Endothelial cell of umbilical vein (primary cell): Measurements from ENCODE around the gene NDUFS5. TPM values are rescaled to one million over a fixed set of nuclear protein-coding genes. Genes with fewer than 3 reads are reported as not detected.

ENCODE experiments used
- BruUV-seq: library from RNA; stranded (reverse); fragments of 400-500 nt; replicated peaks from 2 replicates; lab custom pipeline; 2021; lab: Mats Ljungman, UMichigan
- CTCF ChIA-PET: fragments of 300-600, 350-600 bp; sonication (Branson Sonifier 250); formaldehyde crosslinking; loops from one replicate; lab custom pipeline; 2021; ENCODE audit warnings: antibody characterized with exemption, inconsistent platforms; lab: Charles Lee
- POLR2A ChIA-PET: fragments of 300-600, 350-600 bp; sonication (Branson Sonifier 250); formaldehyde crosslinking; loops from one replicate; lab custom pipeline; 2021; ENCODE audit warnings: antibody characterized with exemption, inconsistent platforms; lab: Charles Lee
- DNase-seq: peaks from one replicate; pipeline ENCODE4 v3.0.0-alpha.2; 2011; ENCODE audit warnings: low read depth, low spot score
- FAIRE-seq: peaks from 2 replicates; lab custom pipeline; 2011; peaks lifted over from hg19 to GRCh38; lab: Jason Lieb, UNC
- H2AFZ ChIP-seq: 2 replicates; pipeline ENCODE4 v1.6.0; 2012; ENCODE audit warnings: low read depth, low read length, control low read depth, inconsistent platforms
- H3K27ac ChIP-seq: 2 replicates; pipeline ENCODE4 v1.5.1; 2011; ENCODE audit warnings: low read depth, mild to moderate bottlenecking, control low read depth, low read length, moderate library complexity; ENCODE audit not compliant: insufficient read depth
- H3K27me3 ChIP-seq, 2 experiments: 2 replicates each; pipeline versions ENCODE4 v1.6.0 to v1.6.1; 2011; ENCODE audit warnings: low read length in 2 of 2, mixed read lengths in 1 of 2; ENCODE audit not compliant: control insufficient read depth in 2 of 2, insufficient read depth in 2 of 2
- H3K36me3 ChIP-seq, 2 experiments: 2 replicates in 1 of 2; 3 replicates in 1 of 2; pipeline ENCODE4 v1.5.1; 2011; ENCODE audit warnings: low read length in 2 of 2, mild to moderate bottlenecking in 1 of 2, moderate library complexity in 1 of 2; ENCODE audit not compliant: control insufficient read depth in 2 of 2, insufficient read depth in 2 of 2; ENCODE audit errors: extremely low read depth in 1 of 2
- H3K4me1 ChIP-seq: 3 replicates; pipeline ENCODE4 v1.5.1; 2011; ENCODE audit warnings: mild to moderate bottlenecking, low read length; ENCODE audit not compliant: control insufficient read depth, insufficient read depth; ENCODE audit errors: extremely low read depth
- H3K4me2 ChIP-seq: 2 replicates; pipeline ENCODE4 v1.6.1; 2011; ENCODE audit warnings: low read length, control low read depth, mixed read lengths; ENCODE audit not compliant: insufficient read depth
- H3K4me3 ChIP-seq, 3 experiments: fragments of 200-600 bp in 1 of 3; sonication (generic), shearing (Covaris generic) in 1 of 3; replicated peaks in 1 of 3; 2 replicates each; pipeline ENCODE4 v1.5.1; 2011 to 2016; ENCODE audit warnings: control low read depth in 3 of 3, low read length in 3 of 3, mild to moderate bottlenecking in 2 of 3, inconsistent platforms in 1 of 3, low read depth in 1 of 3, moderate library complexity in 1 of 3; ENCODE audit not compliant: insufficient read depth in 1 of 3
- H3K79me2 ChIP-seq: 2 replicates; pipeline ENCODE4 v1.6.0; 2012; ENCODE audit warnings: low read length, inconsistent platforms; ENCODE audit not compliant: control insufficient read depth, insufficient read depth
- H3K9ac ChIP-seq: replicated peaks from 2 replicates; pipeline ENCODE3; 2011; ENCODE audit warnings: low read length, control low read depth; ENCODE audit not compliant: insufficient read depth; ENCODE audit errors: extremely low read depth
- H3K9me1 ChIP-seq: replicated peaks from 3 replicates; pipeline ENCODE4 v1.6.0; 2011; ENCODE audit warnings: mild to moderate bottlenecking, low read length; ENCODE audit not compliant: control insufficient read depth, insufficient read depth; ENCODE audit errors: extremely low read depth
- H3K9me3 ChIP-seq: replicated peaks from 2 replicates; pipeline ENCODE4 v1.5.1; 2012; ENCODE audit warnings: low read length, inconsistent platforms; ENCODE audit not compliant: control insufficient read depth, insufficient read depth
- H4K20me1 ChIP-seq: replicated peaks from 2 replicates; pipeline ENCODE3; 2011; ENCODE audit warnings: mild to moderate bottlenecking, low read length; ENCODE audit not compliant: control insufficient read depth, insufficient read depth; ENCODE audit errors: extremely low read depth
- EZH2 ChIP-seq: IDR thresholded peaks from 2 replicates; pipeline ENCODE4 v1.6.1; 2012; ENCODE audit warnings: borderline replicate concordance, low read depth, mild to moderate bottlenecking, moderate library complexity, low read length, inconsistent platforms; ENCODE audit not compliant: severe bottlenecking
- FOS ChIP-seq: IDR thresholded peaks from 2 replicates; pipeline ENCODE4 v1.6.1; 2011; ENCODE audit warnings: mild to moderate bottlenecking, low read length, moderate library complexity, borderline replicate concordance; ENCODE audit not compliant: insufficient read depth
- GATA2 ChIP-seq: IDR thresholded peaks from 2 replicates; pipeline ENCODE4 v1.7.0; 2011; ENCODE audit warnings: low read depth, mild to moderate bottlenecking, moderate library complexity, mixed read lengths, low read length; ENCODE audit not compliant: insufficient read length, insufficient read depth
- JUN ChIP-seq: IDR thresholded peaks from 2 replicates; pipeline ENCODE4 v1.6.1; 2011; ENCODE audit warnings: borderline replicate concordance, low read depth; ENCODE audit not compliant: insufficient read length, insufficient read depth
- MYC ChIP-seq: IDR thresholded peaks from one replicate; pipeline ENCODE4 v1.6.1; 2011; ENCODE audit warnings: mild to moderate bottlenecking, low read depth, low read length
- POLR2A ChIP-seq: IDR thresholded peaks from 2 replicates; pipeline ENCODE4 v1.6.1; 2012; ENCODE audit warnings: low read depth, mild to moderate bottlenecking, control low read depth, low read length
- dilution Hi-C: fragments of 300-500 bp; cut with MboI; formaldehyde crosslinking; loops from one replicate; pipeline ENCODE4 v1.15.0; 2019; ENCODE audit warnings: low sequenced_read_pairs; ENCODE audit not compliant: extremely low pct_ligation_motif_present
- intact Hi-C: fragments of 100-400 bp; cut with micrococcal nuclease; formaldehyde crosslinking; loops from one replicate; pipeline ENCODE4 v1.10.0; 2022
- polyA plus RNA-seq, 4 experiments: library from polyadenylated mRNA; depleted of rRNA in 3 of 4; stranded (reverse) in 3 of 4; unstranded in 1 of 4; fragments of >200 nt; gene quantifications; 2 replicates each; pipeline versions ENCODE4 v1.2.1 to v1.2.3, GENCODE V29; 2011 to 2012; ENCODE audit warnings: missing spikeins in 1 of 4
- total RNA-seq: library from RNA; stranded (reverse); gene quantifications from 2 replicates; pipeline ENCODE4 v1.2.3, GENCODE V29; 2021
- TF ChIP-seq, protein P1 (sequence below): IDR thresholded peaks from 2 replicates; pipeline ENCODE4 v1.6.1; 2011; ENCODE audit not compliant: insufficient read depth, insufficient read length
- TF ChIP-seq, protein P2 (sequence below), 2 donors: IDR thresholded peaks; 1 replicate in 1 of 2; 2 replicates in 1 of 2; pipeline ENCODE4 v1.5.1; 2011; ENCODE audit warnings: low read length in 2 of 2, mild to moderate bottlenecking in 2 of 2, moderate library complexity in 2 of 2, control low read depth in 1 of 2, inconsistent platforms in 1 of 2, low read depth in 1 of 2; ENCODE audit not compliant: insufficient read depth in 1 of 2; ENCODE audit errors: extremely low read depth in 1 of 2

NDUFS5 gene
- total and polyA plus RNA-seq, 2 donors (not counting 3 experiments of a cell fraction or from before 2014, with no cell fraction given): 327 to 710 TPM

DNA sequence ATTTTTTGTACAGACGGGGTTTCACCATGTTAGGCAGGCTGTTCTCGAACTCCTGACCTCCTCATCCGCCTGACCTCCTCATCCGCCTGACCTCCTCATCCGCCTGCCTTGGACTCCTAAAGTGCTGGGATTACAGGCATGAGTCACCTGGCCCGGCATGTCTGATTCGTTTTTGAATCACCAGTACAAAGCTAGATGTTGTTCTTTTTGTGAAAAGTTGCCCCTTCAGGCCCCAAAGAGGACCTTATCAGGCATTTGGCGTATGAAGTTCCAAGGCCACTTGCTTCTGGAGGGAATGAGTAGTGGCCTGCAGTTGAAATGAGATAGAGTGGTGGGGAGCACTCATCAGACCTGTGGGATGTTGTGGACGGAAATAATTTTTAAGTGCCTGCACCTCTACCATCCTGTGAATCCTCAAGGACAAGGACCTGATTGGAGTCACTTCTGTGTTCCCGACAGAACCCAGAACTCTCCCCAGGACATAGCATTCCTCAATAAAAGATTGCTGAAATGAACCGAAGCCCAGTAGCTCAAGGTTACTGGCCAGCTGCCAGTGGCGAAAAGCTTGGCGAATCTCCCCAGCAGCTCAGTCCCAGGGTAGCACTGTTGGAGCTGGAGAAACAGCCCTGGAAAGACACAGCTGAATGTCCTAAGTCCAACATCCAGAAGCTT is 50.1 kb downstream of the NDUFS5 start:
- dilution Hi-C loops (no loop called here), intact Hi-C loops (no loop called here)
- Histone ChIP-seq H3K9me1 (no peaks in the 10 kb centered on the region), H3K36me3 (no peaks in the 10 kb centered on the region), H3K4me3 (no peak overlapping the region), H3K9ac (no peak overlapping the region), H4K20me1 (no peaks in the 10 kb centered on the region), H2AFZ (no peak overlapping the region), H3K9me3 (no peaks in the 10 kb centered on the region), H3K79me2 (no peaks in the 10 kb centered on the region), H3K4me2 (no peak overlapping the region), H3K4me1 (no peaks in the 10 kb centered on the region), H3K27me3 (no peaks in the 10 kb centered on the region), H3K27ac (no peak overlapping the region)
- DNase-seq (no peak), FAIRE-seq (peak; percentile 31)
- BruUV-seq: no TSS peak
- CTCF ChIA-PET: interaction anchor here (0.9 to 1.5 kb wide), 3 partner anchors 16 to 29 kb away, joined by 3 to 5 read pairs (median 4); no protein-coding TSS in a partner anchor
- POLR2A ChIA-PET: no interaction called here
- TF ChIP-seq MYC (no peak), GATA2 (no peak), FOS (peak; percentile 39), POLR2A (no peak)
- TF ChIP-seq, protein P1, sequence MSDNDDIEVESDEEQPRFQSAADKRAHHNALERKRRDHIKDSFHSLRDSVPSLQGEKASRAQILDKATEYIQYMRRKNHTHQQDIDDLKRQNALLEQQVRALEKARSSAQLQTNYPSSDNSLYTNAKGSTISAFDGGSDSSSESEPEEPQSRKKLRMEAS: no peak

DNA sequence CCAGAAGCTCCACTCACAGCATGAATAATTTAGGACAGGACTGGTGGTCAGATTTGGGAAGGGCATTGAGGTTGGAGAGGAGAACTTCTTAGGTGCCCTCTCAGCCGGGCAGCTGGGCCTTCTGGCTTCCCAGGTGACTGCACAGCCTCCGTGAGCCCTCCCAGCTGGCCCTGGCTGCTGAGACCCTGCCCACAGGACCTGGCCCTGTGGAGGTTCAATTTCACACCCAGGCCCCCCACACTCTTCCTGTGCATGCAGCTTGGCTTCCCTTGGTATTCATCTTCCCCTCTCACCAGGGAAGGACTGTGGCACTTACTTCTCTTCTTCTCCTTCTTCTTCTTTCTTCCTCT is 50.6 kb downstream of the NDUFS5 start:
- Histone ChIP-seq H3K9me3 (no peaks in the 10 kb centered on the region), H3K9me1 (no peaks in the 10 kb centered on the region), H3K4me1 (no peaks in the 10 kb centered on the region), H3K27me3 (no peaks in the 10 kb centered on the region), H2AFZ (no peak overlapping the region), H3K4me2 (no peak overlapping the region), H3K36me3 (no peaks in the 10 kb centered on the region), H3K27ac (no peak overlapping the region), H3K4me3 (no peak overlapping the region), H3K79me2 (no peaks in the 10 kb centered on the region), H3K9ac (no peak overlapping the region), H4K20me1 (no peaks in the 10 kb centered on the region)
- no peak for FAIRE-seq
- TF ChIP-seq, protein P2, sequence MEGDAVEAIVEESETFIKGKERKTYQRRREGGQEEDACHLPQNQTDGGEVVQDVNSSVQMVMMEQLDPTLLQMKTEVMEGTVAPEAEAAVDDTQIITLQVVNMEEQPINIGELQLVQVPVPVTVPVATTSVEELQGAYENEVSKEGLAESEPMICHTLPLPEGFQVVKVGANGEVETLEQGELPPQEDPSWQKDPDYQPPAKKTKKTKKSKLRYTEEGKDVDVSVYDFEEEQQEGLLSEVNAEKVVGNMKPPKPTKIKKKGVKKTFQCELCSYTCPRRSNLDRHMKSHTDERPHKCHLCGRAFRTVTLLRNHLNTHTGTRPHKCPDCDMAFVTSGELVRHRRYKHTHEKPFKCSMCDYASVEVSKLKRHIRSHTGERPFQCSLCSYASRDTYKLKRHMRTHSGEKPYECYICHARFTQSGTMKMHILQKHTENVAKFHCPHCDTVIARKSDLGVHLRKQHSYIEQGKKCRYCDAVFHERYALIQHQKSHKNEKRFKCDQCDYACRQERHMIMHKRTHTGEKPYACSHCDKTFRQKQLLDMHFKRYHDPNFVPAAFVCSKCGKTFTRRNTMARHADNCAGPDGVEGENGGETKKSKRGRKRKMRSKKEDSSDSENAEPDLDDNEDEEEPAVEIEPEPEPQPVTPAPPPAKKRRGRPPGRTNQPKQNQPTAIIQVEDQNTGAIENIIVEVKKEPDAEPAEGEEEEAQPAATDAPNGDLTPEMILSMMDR (IDR thresholded peaks at IDR 0.05; ENCODE audit: extremely low read depth in 1 of 2, insufficient read depth in 1 of 2, low read depth in 1 of 2, low read length in 2 of 2): no peak
- TF ChIP-seq FOS (no peak), JUN (no peak), EZH2 (no peak)
- dilution Hi-C loops: no loop called here
- intact Hi-C loops: no loop called here
- POLR2A ChIA-PET: interaction anchor here (1.1 kb wide), 1 partner anchor 16 kb away, joined by 4 read pairs; no protein-coding TSS in a partner anchor
- no TSS peak for BruUV-seq
- DNase-seq: no peak
- CTCF ChIA-PET: interaction anchor here (0.9 to 1.5 kb wide), 2 partner anchors 16 to 29 kb away, joined by 4 to 5 read pairs; no protein-coding TSS in a partner anchor
